BLaER1 (cell line): Measurements from ENCODE around the gene SRSF3.

ENCODE experiments used
- H3K27ac ChIP-seq: shearing (Covaris generic); formaldehyde crosslinking; 2 replicates; pipeline ENCODE4 v1.8.1; 2022
- H3K27me3 ChIP-seq: shearing (Covaris generic); formaldehyde crosslinking; 2 replicates; pipeline ENCODE4 v1.8.1; 2022
- H3K36me3 ChIP-seq: shearing (Covaris generic); formaldehyde crosslinking; 2 replicates; pipeline ENCODE4 v1.8.1; 2022
- H3K4me1 ChIP-seq: shearing (Covaris generic); formaldehyde crosslinking; 2 replicates; pipeline ENCODE4 v1.8.1; 2022
- H3K4me2 ChIP-seq: shearing (Covaris generic); formaldehyde crosslinking; 2 replicates; pipeline ENCODE4 v1.8.1; 2022
- H3K4me3 ChIP-seq: shearing (Covaris generic); formaldehyde crosslinking; 2 replicates; pipeline ENCODE4 v1.8.1; 2022
- H3K9ac ChIP-seq: shearing (Covaris generic); formaldehyde crosslinking; 2 replicates; pipeline ENCODE4 v1.8.1; 2022
- H3K9me3 ChIP-seq: shearing (Covaris generic); formaldehyde crosslinking; 2 replicates; pipeline ENCODE4 v1.8.1; 2022
- H4K20me1 ChIP-seq: shearing (Covaris generic); formaldehyde crosslinking; 2 replicates; pipeline ENCODE4 v1.8.1; 2022
- Cebpa-rat ChIP-seq: shearing (Covaris generic); IDR thresholded peaks from 2 replicates; pipeline ENCODE4 v1.8.1; 2022

The SRSF3 gene

DNA sequence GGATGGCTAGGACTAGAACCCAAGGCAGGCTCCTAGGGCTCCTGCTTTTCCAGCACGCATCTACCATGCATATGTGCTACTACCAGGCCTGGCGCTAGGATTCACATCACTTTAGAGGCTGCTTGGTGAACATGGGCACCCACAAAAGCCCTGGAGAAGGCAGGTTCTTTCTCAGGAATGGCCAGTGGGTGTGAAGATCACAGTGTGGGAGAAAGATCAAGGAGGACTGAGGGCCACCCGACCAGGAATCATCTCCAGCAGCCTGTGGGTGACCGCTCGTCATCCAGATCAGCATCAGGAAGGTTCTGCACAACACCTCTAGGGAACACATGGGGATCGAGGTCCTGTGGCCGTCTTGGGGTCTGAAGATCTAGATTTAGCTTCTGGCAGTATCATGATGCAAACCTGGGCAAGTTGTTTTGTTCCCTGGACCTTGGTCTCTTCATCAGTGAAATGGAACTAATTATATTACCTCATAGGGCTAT is 27.3 kb downstream of the SRSF3 start:
- Histone ChIP-seq H3K9ac (no peak overlapping the region), H3K4me2 (peak overlapping the region; percentile 77), H3K27ac (no peak overlapping the region; the same call in 1 of the 2 replicates), H3K4me3 (no peak overlapping the region), H4K20me1 (0 out of 2 replicates have a peak, but pooled peaks cover 5% of the 10 kb centered on the region), H3K4me1 (peaks cover 66% of the 10 kb centered on the region), H3K27me3 (no peaks in the 10 kb centered on the region), H3K9me3 (no peaks in the 10 kb centered on the region), H3K36me3 (peaks cover 13% of the 10 kb centered on the region; the same call in 1 of the 2 replicates)
- TF ChIP-seq Cebpa-rat: no peak

DNA sequence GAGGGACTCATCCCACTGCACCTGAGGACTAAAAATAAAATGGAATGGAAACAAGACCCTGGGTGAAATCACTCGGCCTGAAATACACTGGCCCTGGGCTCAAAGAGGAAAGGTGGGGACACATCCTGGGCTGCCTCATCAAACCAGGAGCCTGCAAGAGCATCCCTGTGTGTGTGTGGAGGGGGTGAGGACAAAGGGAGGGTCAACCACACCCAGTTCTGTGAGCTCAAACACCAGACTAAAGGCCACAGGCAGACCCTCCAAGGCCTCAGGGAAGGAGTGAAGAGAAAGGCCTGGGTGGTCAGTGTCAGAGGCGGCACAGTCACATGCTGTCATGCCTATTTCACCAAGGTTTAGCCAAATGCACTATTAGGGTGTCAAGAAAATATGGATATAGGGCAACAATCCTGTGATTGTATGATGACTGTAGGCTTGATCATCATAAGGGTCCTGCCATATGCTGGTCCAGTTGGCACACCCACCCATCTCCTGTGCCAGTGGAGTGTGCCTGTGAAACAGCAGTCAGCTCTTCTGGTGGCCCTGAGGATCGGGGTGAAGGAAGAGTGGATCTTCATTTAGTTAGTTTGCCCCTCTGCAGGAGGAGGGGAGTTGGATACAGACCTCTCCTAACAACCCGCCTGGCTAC is 28.9 kb downstream of the SRSF3 start:
- H3K4me2 ChIP-seq: peak overlapping the region; percentile 77
- no peaks in the 10 kb centered on the region for H4K20me1 ChIP-seq
- peak overlapping the region; percentile 15; the same call in 1 of the 2 replicates for H3K27ac ChIP-seq
- peak overlapping the region; percentile 30; the same call in 1 of the 2 replicates for H3K9ac ChIP-seq
- no peak overlapping the region for H3K4me3 ChIP-seq
- H3K4me1 ChIP-seq: peaks cover 82% of the 10 kb centered on the region
- H3K9me3 ChIP-seq: no peaks in the 10 kb centered on the region
- H3K36me3 ChIP-seq: peaks cover 8% of the 10 kb centered on the region; the same call in 1 of the 2 replicates
- H3K27me3 ChIP-seq: no peaks in the 10 kb centered on the region
- no peak for TF ChIP-seq Cebpa-rat

DNA sequence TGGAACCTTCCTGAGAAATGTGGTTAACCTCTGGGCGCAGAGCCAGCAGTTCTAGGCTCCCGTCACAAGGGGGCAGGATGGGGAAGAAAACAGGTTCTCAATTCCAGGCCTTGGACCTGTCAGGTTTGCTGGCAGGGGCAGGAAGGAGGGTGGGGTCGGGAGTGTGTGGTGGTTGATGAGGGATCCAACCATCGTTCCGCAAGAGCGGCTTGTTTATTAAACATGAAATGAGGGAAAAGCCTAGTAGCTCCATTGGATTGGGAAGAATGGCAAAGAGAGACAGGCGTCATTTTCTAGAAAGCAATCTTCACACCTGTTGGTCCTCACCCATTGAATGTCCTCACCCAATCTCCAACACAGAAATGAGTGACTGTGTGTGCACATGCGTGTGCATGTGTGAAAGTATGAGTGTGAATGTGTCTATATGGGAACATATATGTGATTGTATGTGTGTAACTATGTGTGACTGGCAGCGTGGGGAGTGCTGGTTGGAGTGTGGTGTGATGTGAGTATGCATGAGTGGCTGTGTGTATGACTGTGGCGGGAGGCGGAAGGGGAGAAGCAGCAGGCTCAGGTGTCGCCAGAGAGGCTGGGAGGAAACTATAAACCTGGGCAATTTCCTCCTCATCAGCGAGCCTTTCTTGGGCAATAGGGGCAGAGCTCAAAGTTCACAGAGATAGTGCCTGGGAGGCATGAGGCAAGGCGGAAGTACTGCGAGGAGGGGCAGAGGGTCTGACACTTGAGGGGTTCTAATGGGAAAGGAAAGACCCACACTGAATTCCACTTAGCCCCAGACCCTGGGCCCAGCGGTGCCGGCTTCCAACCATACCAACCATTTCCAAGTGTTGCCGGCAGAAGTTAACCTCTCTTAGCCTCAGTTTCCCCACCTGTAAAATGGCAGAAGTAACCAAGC is 29.6 kb downstream of the SRSF3 start:
- Histone ChIP-seq H3K27me3 (no peaks in the 10 kb centered on the region), H3K4me3 (no peak overlapping the region), H3K4me1 (peaks cover 82% of the 10 kb centered on the region), H3K36me3 (no peaks in the 10 kb centered on the region), H3K27ac (peak overlapping the region; percentile 54; the same call in 1 of the 2 replicates), H3K9me3 (no peaks in the 10 kb centered on the region), H3K4me2 (peak overlapping the region; percentile 77), H3K9ac (no peak overlapping the region), H4K20me1 (no peaks in the 10 kb centered on the region)
- peak; percentile 70 for TF ChIP-seq Cebpa-rat

DNA sequence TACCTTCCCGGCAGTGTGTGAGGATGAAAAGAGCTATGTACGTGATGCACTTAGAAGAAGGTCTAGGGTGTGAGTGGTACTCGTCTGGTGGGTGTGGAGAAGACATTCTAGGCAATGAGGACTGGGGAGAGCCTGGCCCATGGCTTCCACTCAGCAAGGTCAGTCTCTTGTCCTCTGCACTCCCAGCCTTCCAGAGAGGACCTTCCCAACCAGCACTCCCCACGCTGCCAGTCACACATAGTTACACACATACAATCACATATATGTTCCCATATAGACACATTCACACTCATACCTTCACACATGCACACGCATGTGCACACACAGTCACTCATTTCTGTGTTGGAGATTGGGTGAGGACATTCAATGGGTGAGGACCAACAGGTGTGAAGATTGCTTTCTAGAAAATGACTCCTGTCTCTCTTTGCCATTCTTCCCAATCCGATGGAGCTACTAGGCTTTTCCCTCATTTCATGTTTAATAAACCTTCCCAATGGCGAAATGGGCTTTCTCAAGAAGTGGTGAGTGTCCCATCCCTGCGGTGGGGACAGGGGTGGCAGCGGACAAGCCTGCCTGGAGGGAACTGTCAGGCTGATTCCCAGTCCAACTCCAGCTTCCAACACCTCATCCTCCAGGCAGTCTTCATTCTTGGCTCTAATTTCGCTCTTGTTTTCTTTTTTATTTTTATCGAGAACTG is 30.4 kb downstream of the SRSF3 start:
- H3K4me3 ChIP-seq: no peak overlapping the region
- H3K4me2 ChIP-seq: peak overlapping the region; percentile 77
- no peaks in the 10 kb centered on the region for H4K20me1 ChIP-seq
- H3K27me3 ChIP-seq: no peaks in the 10 kb centered on the region
- peak overlapping the region; percentile 54 for H3K27ac ChIP-seq
- no peak for TF ChIP-seq Cebpa-rat
- no peaks in the 10 kb centered on the region for H3K9me3 ChIP-seq
- H3K9ac ChIP-seq: peak overlapping the region; percentile 15; the same call in 1 of the 2 replicates
- H3K36me3 ChIP-seq: no peaks in the 10 kb centered on the region
- H3K4me1 ChIP-seq: peaks cover 88% of the 10 kb centered on the region

DNA sequence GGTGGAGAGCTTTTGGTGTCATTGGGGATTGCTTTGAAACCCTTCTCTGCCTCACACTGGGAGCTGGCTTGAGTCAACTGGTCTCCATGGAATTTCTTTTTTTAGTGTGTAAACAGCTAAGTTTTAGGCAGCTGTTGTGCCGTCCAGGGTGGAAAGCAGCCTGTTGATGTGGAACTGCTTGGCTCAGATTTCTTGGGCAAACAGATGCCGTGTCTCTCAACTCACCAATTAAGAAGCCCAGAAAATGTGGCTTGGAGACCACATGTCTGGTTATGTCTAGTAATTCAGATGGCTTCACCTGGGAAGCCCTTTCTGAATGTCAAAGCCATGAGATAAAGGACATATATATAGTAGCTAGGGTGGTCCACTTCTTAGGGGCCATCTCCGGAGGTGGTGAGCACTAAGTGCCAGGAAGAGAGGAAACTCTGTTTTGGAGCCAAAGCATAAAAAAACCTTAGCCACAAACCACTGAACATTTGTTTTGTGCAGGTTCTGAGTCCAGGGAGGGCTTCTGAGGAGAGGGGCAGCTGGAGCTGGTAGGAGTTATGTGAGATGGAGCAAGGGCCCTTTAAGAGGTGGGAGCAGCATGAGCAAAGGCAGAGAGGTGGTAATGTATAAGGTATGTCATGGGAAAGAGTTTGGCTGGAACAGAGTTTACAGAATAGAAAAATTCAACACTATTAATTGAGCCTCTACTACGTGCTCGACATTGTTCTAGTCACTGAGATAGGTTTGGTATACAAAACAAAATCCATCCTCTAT is 31.2 kb downstream of the SRSF3 start:
- Histone ChIP-seq H3K4me3 (no peak overlapping the region), H4K20me1 (no peaks in the 10 kb centered on the region)
- TF ChIP-seq Cebpa-rat: no peak

DNA sequence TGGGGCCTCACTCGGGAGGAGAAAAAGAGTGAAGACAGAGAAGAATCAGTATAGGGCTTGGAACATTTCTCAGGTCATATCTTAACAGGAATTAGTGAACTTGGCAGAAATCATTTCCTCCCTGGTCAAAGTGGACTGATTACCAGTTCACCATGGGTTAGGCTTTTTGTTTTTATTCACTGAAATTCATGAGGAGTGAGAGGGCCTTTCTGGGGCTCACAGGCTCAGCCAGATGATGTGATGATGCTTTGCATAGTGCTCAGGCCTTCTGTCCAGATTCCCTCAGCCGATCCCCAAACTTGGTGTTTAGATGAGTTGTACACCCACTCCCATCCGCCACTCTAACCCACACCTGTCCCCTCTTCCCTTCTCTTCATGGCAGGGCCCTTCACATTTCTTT is 32.5 kb downstream of the SRSF3 start:
- no peak for TF ChIP-seq Cebpa-rat
- Histone ChIP-seq H3K4me3 (no peak overlapping the region), H3K9ac (no peak overlapping the region)

More for the DNA sequence above, 31.2 kb downstream of the SRSF3 start:
- Histone ChIP-seq H3K4me2 (peak overlapping the region; percentile 77), H3K9ac (peak overlapping the region; percentile 15; the same call in 1 of the 2 replicates), H3K9me3 (no peaks in the 10 kb centered on the region), H3K27ac (peak overlapping the region; percentile 54), H3K4me1 (peaks cover 95% of the 10 kb centered on the region), H3K36me3 (no peaks in the 10 kb centered on the region), H3K27me3 (no peaks in the 10 kb centered on the region)

DNA sequence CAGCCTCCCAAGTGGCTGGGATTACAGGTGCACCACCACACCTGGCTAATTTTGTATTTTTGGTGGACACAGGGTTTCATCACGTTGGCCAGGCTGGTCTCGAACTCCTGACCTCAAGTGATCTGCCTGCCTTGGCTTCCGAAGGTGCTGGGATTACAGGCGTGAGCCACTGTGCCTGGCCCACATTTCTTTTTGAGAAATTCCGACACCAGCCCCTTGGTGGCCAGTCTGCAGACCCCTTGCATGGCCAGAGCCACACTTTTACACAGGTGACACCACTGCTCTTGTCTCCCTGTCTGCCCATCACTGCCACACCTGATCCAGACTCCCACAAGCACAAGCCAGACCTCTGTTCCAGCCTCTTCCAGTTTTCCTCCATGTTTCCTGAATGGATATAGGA is 33.0 kb downstream of the SRSF3 start:
- peaks cover 98% of the 10 kb centered on the region for H3K4me1 ChIP-seq
- no peaks in the 10 kb centered on the region for H3K36me3 ChIP-seq
- no peak overlapping the region for H3K9ac ChIP-seq
- no peaks in the 10 kb centered on the region for H3K27me3 ChIP-seq
- H3K27ac ChIP-seq: peak overlapping the region; percentile 51; the same call in 1 of the 2 replicates
- no peak overlapping the region for H3K4me3 ChIP-seq
- H4K20me1 ChIP-seq: no peaks in the 10 kb centered on the region
- H3K9me3 ChIP-seq: no peaks in the 10 kb centered on the region
- peak overlapping the region; percentile 56 for H3K4me2 ChIP-seq
- no peak for TF ChIP-seq Cebpa-rat

More for the DNA sequence above, 32.5 kb downstream of the SRSF3 start:
- Histone ChIP-seq H3K27me3 (no peaks in the 10 kb centered on the region), H3K4me1 (peaks cover 98% of the 10 kb centered on the region), H4K20me1 (no peaks in the 10 kb centered on the region), H3K27ac (no peak overlapping the region), H3K9me3 (no peaks in the 10 kb centered on the region), H3K36me3 (no peaks in the 10 kb centered on the region), H3K4me2 (peak overlapping the region; percentile 22; the same call in 1 of the 2 replicates)

DNA sequence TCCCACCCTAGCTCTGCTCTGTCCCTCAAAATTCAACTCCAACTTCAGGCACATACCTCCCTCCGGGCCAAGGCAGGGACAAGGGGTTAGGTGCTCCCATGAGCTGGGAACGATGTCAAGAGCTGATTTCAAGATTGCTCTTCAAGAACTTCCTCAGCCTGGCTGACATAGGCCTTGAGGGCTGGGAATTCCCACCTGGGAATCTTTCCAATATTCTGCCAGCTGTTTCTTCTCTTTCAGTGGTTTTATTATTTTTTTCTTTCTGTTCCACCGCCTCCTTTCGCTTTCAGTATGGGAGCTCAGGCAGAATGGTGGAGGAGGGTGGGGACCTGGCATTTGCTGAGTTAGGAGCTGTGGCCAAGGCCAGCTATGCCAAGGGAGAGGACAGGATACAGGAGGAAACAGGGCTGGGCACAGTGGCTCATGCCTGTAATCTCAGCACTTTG is 33.7 kb downstream of the SRSF3 start:
- 0 out of 2 replicates have a peak overlapping the region, but pooled peaks have one; percentile 6 for H3K9ac ChIP-seq
- no peak overlapping the region for H3K4me3 ChIP-seq
- H3K27ac ChIP-seq: peak overlapping the region; percentile 51; the same call in 1 of the 2 replicates
- no peak for TF ChIP-seq Cebpa-rat
- H3K4me1 ChIP-seq: peaks cover 98% of the 10 kb centered on the region
- H3K4me2 ChIP-seq: peak overlapping the region; percentile 56
- no peaks in the 10 kb centered on the region for H3K9me3 ChIP-seq
- no peaks in the 10 kb centered on the region for H4K20me1 ChIP-seq
- no peaks in the 10 kb centered on the region for H3K36me3 ChIP-seq
- H3K27me3 ChIP-seq: no peaks in the 10 kb centered on the region
